NCI-H2196 (cell line): ENCODE measurements around the gene ELOA.
"Not testable (repeated sequence)": the region's sequence is repeated elsewhere in the genome, so short reads cannot be mapped to it uniquely, and the experiment has no call there.

Source experiments
- DNase-seq: peaks from one replicate; lab custom pipeline; 2025; ENCODE audit not compliant: unreplicated experiment; lab: John Stamatoyannopoulos, UW

The ELOA gene

DNA sequence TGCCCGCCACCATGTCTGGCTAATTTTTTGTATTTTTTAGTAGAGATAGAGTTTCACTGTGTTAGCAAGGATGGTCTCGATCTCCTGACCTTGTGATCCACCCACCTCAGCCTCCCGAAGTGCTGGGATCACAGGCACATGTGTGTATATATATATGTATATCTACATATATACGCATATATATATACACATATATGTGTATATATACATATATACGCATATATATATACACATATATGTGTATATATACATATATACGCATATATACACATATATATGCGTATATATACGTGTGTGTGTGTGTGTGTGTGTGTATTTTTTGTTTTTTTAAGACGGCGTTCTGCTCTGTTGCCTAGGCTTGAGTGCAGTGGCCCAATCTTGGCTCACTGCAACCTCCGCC is 39.9 kb downstream of the ELOA start:
- DNase-seq: not testable (repeated sequence)

DNA sequence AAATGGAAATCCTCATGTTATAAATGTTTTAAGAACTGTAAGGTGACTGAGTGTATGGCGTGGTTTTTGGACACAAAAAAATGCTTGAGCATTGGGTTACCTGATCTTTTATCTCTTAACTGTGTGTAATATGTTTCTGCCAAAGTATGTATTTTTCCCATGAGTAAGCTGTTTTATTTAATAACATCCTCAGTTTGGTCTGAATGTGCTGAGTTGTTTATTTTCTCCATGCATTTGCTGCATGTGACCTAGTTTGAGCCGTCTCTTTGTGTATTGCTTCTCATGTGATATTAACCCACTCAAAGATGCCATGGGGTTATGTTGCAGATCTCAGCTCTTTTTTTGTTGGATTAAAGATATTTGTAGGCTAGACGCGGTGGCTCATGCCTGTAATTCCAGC is 41.6 kb downstream of the ELOA start:
- DNase-seq: no peak

- DNase-seq: no peak
Observed at GRCh38 chr1:23787701-23788100, 44.4 kb downstream of the ELOA start.

DNA sequence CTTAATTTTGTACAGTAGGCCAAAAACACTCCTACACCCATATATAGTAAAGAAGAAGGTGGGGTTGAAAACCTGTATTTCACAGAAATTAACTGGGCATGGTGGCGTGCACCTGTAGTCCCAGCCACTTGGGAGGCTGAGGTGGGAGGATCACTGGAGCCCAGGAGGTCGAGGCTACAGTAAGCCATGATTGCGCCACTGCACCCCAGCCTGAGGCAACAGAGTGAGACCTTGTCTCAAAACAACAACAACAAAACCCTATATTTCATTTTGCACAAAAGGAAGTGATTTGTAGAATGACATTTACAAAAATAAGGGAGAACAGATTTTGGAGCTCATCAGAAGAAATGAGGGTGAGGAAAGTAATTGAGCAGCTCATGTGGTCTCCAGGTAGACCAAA is 45.4 kb downstream of the ELOA start:
- DNase-seq: no peak

DNA sequence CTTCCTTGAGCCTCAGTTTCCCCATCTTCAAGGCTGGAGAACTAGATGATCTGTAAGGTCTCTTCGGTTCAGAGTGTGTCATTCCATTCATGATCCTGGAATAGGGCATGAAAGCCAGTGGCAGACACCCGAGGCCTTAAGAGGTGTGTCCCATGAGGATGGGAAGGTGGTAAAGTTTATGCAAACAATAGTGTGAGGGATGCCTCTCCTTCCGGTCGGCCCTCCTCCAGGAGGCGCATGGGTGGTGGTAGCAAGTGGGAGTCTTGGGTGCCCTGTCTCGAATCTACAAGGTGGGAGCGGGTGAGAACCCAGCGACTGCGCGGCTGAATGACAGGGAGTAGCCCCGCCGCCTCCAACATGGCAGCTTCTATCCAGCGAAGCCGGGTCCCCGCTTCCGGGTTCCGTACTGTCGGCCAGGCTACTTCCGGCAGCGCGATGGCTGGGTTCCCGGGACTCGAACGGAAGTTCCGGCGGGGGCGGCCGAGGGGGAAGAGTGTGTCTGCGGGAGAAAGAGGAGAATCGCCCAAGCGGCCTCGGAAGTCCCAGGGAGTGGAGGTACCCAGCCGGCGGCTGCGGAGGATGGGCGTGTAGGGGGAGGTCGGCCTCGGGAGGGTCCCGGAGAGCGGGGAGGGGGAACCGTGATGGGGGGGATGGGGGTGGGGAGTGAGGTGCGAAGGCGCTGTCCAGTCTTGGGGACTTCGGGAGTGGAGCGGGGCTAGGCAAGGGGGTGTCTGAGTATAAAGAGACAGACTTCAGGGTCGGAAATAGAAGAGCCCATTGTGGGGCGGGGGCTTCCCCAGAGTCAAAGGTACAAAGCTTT is 47.6 kb downstream of the ELOA start, which contains the start of gene LYPLA2:
TSS of gene LYPLA2 (plus strand) at position 450 of the 820 bp plus-strand sequence. CDS start 1,538 bp downstream, outside the sequence.
- peak; percentile 91 for DNase-seq

GRCh38 chr1:23791516-23792047 is 48.3 kb downstream of the ELOA start:
- no peak for DNase-seq

DNA sequence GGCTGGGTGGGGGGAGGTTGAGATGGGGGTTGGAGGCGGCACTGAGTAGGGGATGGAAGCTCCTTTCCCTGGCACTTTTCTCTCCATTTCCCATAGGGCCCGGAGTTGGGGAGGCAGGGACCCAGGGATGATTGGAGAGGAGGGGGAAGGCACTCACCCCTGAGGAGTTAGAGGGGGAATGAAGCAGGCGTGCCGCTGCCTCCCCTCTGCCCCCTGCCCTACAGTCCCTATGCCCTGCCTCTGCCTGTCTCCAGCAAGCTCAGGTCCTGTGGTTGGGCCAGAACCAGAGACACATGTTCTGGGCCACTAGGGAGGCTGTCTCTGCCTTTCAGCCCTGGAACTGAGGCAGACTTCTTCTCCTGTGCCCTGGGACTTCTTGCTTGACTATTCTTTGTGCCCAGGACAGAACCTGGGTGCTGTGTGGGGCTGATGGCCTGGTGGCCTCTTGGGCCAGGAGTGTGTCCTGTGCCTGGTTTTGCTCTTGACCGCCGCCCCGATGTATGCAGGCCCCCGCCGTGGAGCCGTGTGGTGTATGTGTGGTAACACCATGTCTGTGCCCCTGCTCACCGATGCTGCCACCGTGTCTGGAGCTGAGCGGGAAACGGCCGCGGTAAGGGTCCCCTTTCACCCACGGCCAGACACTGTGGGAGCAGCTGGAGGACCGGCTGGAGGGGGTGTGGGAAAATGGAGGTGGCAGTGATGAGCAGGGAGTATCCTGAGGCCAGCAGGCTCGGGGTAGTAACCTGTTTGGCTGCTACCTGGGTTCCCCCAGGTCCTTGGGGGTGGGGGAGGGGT is 49.1 kb downstream of the ELOA start:
- DNase-seq: no peak

DNA sequence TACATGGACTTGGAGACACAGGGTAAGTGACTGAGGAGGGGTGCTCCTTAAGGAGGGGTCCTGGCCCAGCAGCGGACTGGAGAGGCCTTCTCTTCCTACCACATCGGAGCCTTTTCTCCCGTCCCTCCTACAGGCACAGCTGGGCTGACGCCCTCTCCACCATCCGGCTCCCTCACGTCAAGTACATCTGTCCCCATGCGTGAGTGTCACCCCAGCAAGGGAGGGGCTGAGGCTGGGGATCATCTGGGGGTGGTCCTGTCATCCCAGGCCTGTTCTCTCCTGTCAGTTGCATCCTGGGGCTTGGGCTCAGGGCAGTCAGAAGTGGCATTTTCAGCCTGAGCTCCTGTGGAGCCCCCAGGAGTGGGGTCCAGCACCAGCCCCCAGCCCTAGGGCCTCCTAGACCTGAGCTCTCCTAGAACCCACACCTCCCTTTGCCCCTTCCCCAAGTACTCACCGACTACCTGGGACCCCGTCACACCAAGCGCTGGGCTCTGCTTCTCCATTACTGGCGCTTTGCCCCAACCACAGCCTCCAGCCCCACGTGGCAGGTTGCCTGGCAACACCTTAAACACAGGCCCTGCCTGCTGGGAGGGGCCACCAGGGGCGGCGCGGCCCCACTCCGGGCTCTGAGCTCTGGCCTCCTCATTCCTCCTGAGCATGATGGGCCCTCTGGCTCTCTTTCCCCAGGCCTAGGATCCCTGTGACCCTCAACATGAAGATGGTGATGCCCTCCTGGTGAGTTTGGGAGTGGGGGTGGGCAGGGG is 49.9 kb downstream of the ELOA start:
- peak; percentile 88 for DNase-seq

- no peak for DNase-seq
Observed at GRCh38 chr1:23793861-23794731, 50.8 kb downstream of the ELOA start.

DNA sequence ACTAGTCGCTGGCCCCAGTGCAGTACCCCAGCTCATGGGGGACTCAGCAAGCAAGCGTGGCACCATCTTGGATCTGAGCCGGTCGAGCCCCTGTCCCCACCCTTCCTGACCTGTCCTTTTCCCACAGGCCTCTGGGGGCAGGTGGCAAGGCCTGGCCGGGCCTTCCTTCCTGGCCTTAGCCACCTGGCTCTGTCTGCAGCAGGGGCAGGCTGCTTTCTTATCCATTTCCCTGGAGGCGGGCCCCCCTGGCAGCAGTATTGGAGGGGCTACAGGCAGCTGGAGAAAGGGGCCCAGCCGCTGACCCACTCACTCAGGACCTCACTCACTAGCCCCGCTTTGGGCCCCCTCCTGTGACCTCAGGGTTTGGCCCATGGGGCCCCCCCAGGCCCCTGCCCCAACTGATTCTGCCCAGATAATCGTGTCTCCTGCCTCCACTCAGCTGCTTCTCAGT is 51.5 kb downstream of the ELOA start:
- not testable (repeated sequence) for DNase-seq

- DNase-seq: no peak
Observed at GRCh38 chr1:23795676-23796465, 52.6 kb downstream of the ELOA start.

DNA sequence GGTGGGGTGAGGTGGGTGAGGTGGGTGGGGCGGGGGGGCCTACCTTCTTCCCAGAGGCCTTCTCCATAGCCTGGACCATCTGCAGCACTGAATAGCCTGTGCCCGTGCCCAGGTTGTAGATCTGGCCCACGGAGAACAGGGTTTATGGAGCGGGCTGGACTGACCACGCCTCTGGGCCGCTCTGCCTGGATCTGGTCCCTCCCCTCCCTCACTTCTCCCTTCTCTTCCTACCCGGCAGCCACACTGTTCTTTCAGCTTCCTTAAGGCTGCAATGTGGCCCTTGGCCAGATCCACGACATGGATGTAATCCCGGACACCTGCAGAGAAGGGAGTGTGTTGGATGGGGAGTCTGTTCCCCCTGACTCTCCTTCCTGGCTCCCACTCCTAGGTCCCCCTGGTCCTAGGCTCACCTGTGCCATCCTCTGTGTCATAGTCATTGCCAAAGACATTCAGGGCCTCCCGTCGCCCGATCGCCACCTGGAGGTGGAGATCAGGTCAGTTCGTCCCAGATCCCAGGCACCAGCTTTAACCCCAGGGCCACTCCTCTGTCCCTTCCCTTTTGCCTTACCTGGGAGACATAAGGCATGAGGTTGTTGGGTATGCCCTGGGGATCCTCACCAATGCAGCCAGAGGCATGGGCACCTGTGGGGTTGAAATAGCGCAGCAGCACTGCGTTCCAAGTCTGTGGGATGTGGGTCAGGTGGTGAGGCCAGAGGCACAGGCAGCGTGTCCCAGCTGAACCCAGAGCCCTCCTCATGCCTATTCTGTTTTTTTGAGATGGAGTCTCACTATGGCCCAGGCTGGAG is 53.4 kb downstream of the ELOA start:
- DNase-seq: no peak

- DNase-seq: no peak
Observed at GRCh38 chr1:23797478-23798448, 54.5 kb downstream of the ELOA start.

- no peak for DNase-seq
Observed at GRCh38 chr1:23798662-23799142, 55.4 kb downstream of the ELOA start.

GRCh38 chr1:23799255-23799569 is 55.9 kb downstream of the ELOA start:
- DNase-seq: no peak

GRCh38 chr1:23799570-23800399 is 56.5 kb downstream of the ELOA start:
- peak; percentile 59 for DNase-seq
